IMR-90 (cell line): Measurements from ENCODE around the gene FNIP2. TPM values are rescaled to one million over a fixed set of nuclear protein-coding genes. Genes with fewer than 3 reads are reported as not detected.

Experiments used
- ATAC-seq: fragments of 200-7000 bp; cut with Tn5 transposase; 2 replicates; pipeline ENCODE4 v1.9.1; 2020; ENCODE audit warnings: low read depth, mild to moderate bottlenecking, moderate library complexity
- BruUV-seq: library from RNA; stranded (reverse); fragments of 400-500 nt; replicated peaks from 2 replicates; lab custom pipeline; 2021; lab: Mats Ljungman, UMichigan
- CTCF ChIA-PET: fragments of 300-600 bp; formaldehyde crosslinking; extraction: SDS; loops from one replicate; lab custom pipeline; 2021; ENCODE audit warnings: antibody characterized with exemption; lab: Yijun Ruan, JAX
- POLR2A ChIA-PET: fragments of 300-600 bp; sonication (Branson Sonifier 250); formaldehyde crosslinking; loops from one replicate; lab custom pipeline; 2022; ENCODE audit warnings: antibody characterized with exemption; ENCODE audit not compliant: unreplicated experiment; lab: Charles Lee
- DNase-seq: peaks from one replicate; pipeline ENCODE4 v3.0.0; 2013
- H2AFZ ChIP-seq: replicated peaks from 2 replicates; pipeline ENCODE3; 2013; ENCODE audit warnings: low read length, mild to moderate bottlenecking; ENCODE audit not compliant: poor library complexity
- H2AK5ac ChIP-seq: 2 replicates; pipeline ENCODE4 v1.6.1; 2013; ENCODE audit warnings: low read depth, low read length, inconsistent platforms
- H2AK9ac ChIP-seq: replicated peaks from 2 replicates; pipeline ENCODE3; 2013; ENCODE audit warnings: mild to moderate bottlenecking, low read depth, low read length, moderate library complexity; ENCODE audit not compliant: poor library complexity
- H2BK120ac ChIP-seq: 2 replicates; pipeline ENCODE4 v1.6.1; 2013; ENCODE audit warnings: low read depth, low read length, inconsistent platforms
- H2BK15ac ChIP-seq: 3 replicates; pipeline ENCODE4 v1.6.1; 2013; ENCODE audit warnings: low read depth, low read length, inconsistent platforms
- H2BK20ac ChIP-seq: 2 replicates; pipeline ENCODE4 v1.6.1; 2013; ENCODE audit warnings: low read depth, mild to moderate bottlenecking, inconsistent platforms, low read length, moderate library complexity
- H2BK5ac ChIP-seq: 2 replicates; pipeline ENCODE4 v1.6.1; 2013; ENCODE audit warnings: mild to moderate bottlenecking, low read depth, low read length, inconsistent platforms; ENCODE audit not compliant: poor library complexity, severe bottlenecking
- H3K14ac ChIP-seq: replicated peaks from 2 replicates; pipeline ENCODE4 v1.6.1; 2013; ENCODE audit warnings: low read depth, low read length, inconsistent platforms
- H3K18ac ChIP-seq: 2 replicates; pipeline ENCODE4 v1.6.1; 2013; ENCODE audit warnings: low read depth, low read length, control low read depth
- H3K23ac ChIP-seq: 2 replicates; pipeline ENCODE4 v1.6.1; 2013; ENCODE audit warnings: low read depth, low read length, inconsistent platforms
- H3K27ac ChIP-seq: 2 replicates; pipeline ENCODE4 v1.5.1; 2013; ENCODE audit warnings: mild to moderate bottlenecking, control low read depth, low read length; ENCODE audit not compliant: insufficient read depth
- H3K27me3 ChIP-seq: 2 replicates; pipeline ENCODE4 v1.6.1; 2013; ENCODE audit warnings: low read length; ENCODE audit not compliant: control insufficient read depth, insufficient read depth
- H3K36me3 ChIP-seq: 2 replicates; pipeline ENCODE4 v1.6.1; 2013; ENCODE audit warnings: low read length, mixed read lengths; ENCODE audit not compliant: control insufficient read depth, insufficient read depth
- H3K4ac ChIP-seq: 2 replicates; pipeline ENCODE4 v1.6.1; 2013; ENCODE audit warnings: low read depth, low read length, inconsistent platforms
- H3K4me1 ChIP-seq: 2 replicates; pipeline ENCODE4 v1.6.1; 2013; ENCODE audit warnings: low read length, mixed read lengths; ENCODE audit not compliant: control insufficient read depth, insufficient read depth
- H3K4me2 ChIP-seq: 2 replicates; pipeline ENCODE4 v1.6.1; 2013; ENCODE audit warnings: low read depth, mild to moderate bottlenecking, control low read depth, low read length, moderate library complexity
- H3K4me3 ChIP-seq: 2 replicates; pipeline ENCODE4 v1.5.1; 2013; ENCODE audit warnings: low read depth, mild to moderate bottlenecking, control low read depth, low read length, moderate library complexity; ENCODE audit not compliant: insufficient read depth
- H3K56ac ChIP-seq: 2 replicates; pipeline ENCODE4 v1.6.1; 2013; ENCODE audit warnings: low read length, inconsistent platforms; ENCODE audit not compliant: insufficient read depth; ENCODE audit errors: extremely low read depth
- H3K79me1 ChIP-seq, 2 experiments: 2 replicates each; pipeline ENCODE4 v1.6.1; 2013; ENCODE audit warnings: low read length in 2 of 2, inconsistent platforms in 1 of 2, low read depth in 1 of 2
- H3K9ac ChIP-seq: 2 replicates; pipeline ENCODE4 v1.6.1; 2013; ENCODE audit warnings: low read depth, low read length, control low read depth
- H3K9me1 ChIP-seq: 2 replicates; pipeline ENCODE4 v1.6.1; 2013; ENCODE audit warnings: low read length, inconsistent platforms; ENCODE audit not compliant: insufficient read depth
- H3K9me3 ChIP-seq: 2 replicates; pipeline ENCODE4 v1.6.1; 2013; ENCODE audit warnings: low read length; ENCODE audit not compliant: control insufficient read depth, insufficient read depth
- H4K20me1 ChIP-seq: 2 replicates; pipeline ENCODE4 v1.6.1; 2013; ENCODE audit warnings: low read length, inconsistent platforms; ENCODE audit not compliant: insufficient read depth
- H4K5ac ChIP-seq: 2 replicates; pipeline ENCODE4 v1.6.1; 2013; ENCODE audit warnings: mild to moderate bottlenecking, low read depth, low read length, control low read depth
- H4K8ac ChIP-seq, 2 experiments: 2 replicates each; pipeline ENCODE4 v1.6.1; 2013; ENCODE audit warnings: low read depth in 2 of 2, low read length in 2 of 2, control low read depth in 1 of 2, inconsistent platforms in 1 of 2
- H4K91ac ChIP-seq: 2 replicates; pipeline ENCODE4 v1.6.1; 2013; ENCODE audit warnings: low read depth, low read length, inconsistent platforms; ENCODE audit not compliant: insufficient read depth
- BHLHE40 ChIP-seq: fragments of 150-350 bp; IDR thresholded peaks from 2 replicates; pipeline ENCODE4 v1.6.1; 2016; ENCODE audit warnings: mild to moderate bottlenecking, low read depth, low read length
- CHD1 ChIP-seq: IDR thresholded peaks from 2 replicates; pipeline ENCODE4 v1.6.1; 2012; ENCODE audit warnings: low read depth, low read length, improper control_type of control experiment
- CTCF ChIP-seq: conservative IDR thresholded peaks from 2 replicates; pipeline ENCODE4 v1.5.1; 2012; ENCODE audit warnings: mild to moderate bottlenecking, low read depth, low read length, improper control_type of control experiment
- ELK1 ChIP-seq: fragments of 150-350 bp; IDR thresholded peaks from 2 replicates; pipeline ENCODE4 v1.6.1; 2016; ENCODE audit warnings: low read depth, mild to moderate bottlenecking, low read length, moderate library complexity, borderline replicate concordance
- MAFK ChIP-seq: IDR thresholded peaks from 2 replicates; pipeline ENCODE4 v1.6.1; 2012; ENCODE audit warnings: low read depth, low read length, improper control_type of control experiment
- MAZ ChIP-seq: IDR thresholded peaks from 2 replicates; pipeline ENCODE4 v1.6.1; 2012; ENCODE audit warnings: low read depth, mild to moderate bottlenecking, low read length, improper control_type of control experiment, moderate library complexity, borderline replicate concordance
- MXI1 ChIP-seq: IDR thresholded peaks from 2 replicates; pipeline ENCODE4 v1.6.1; 2012; ENCODE audit warnings: low read depth, mild to moderate bottlenecking, low read length, moderate library complexity, borderline replicate concordance
- POLR2A ChIP-seq: IDR thresholded peaks from 2 replicates; pipeline ENCODE4 v1.6.1; 2012; ENCODE audit warnings: mild to moderate bottlenecking, low read depth, low read length
- RAD21 ChIP-seq: IDR thresholded peaks from 2 replicates; pipeline ENCODE4 v1.6.1; 2012; ENCODE audit warnings: low read length, improper control_type of control experiment
- RCOR1 ChIP-seq: IDR thresholded peaks from 2 replicates; pipeline ENCODE4 v1.6.1; 2012; ENCODE audit warnings: mild to moderate bottlenecking, low read length, improper control_type of control experiment; ENCODE audit not compliant: insufficient replicate concordance
- SMC3 ChIP-seq: fragments of 150-350 bp; IDR thresholded peaks from 2 replicates; pipeline ENCODE4 v1.6.1; 2016; ENCODE audit warnings: low read depth, mild to moderate bottlenecking, antibody characterized with exemption, low read length, moderate library complexity
- USF2 ChIP-seq: fragments of 150-350 bp; IDR thresholded peaks from 2 replicates; pipeline ENCODE4 v1.6.1; 2017; ENCODE audit warnings: mild to moderate bottlenecking, antibody characterized with exemption, low read length, low read depth
- WGBS, 2 experiments: methylation state at CpG; one replicate each; pipeline versions ENCODE4 v1.1.5 to v1.1.7; 2013; ENCODE audit warnings: missing lambda C conversion rate in 2 of 2; ENCODE audit not compliant: insufficient read length in 1 of 2; ENCODE audit errors: extremely low coverage in 2 of 2; 5-methylcytosine and 5-hydroxymethylcytosine counted together
- dilution Hi-C: fragments of 300-500 bp; cut with HindIII; formaldehyde crosslinking; loops from one replicate; pipeline ENCODE4 v1.14.3; 2018; ENCODE audit warnings: low sequenced_read_pairs; ENCODE audit not compliant: unreplicated experiment
- in situ Hi-C: fragments of 300-500 bp; cut with MboI; formaldehyde crosslinking; loops from 3 replicates; pipeline ENCODE4 v1.14.3; 2019; ENCODE audit warnings: low sequenced_read_pairs, inconsistent platforms, mixed read lengths
- intact Hi-C: fragments of 100-400 bp; cut with micrococcal nuclease; formaldehyde crosslinking; loops from 2 replicates; pipeline ENCODE4 v1.10.0; 2022
- polyA plus RNA-seq, 3 experiments: library from polyadenylated mRNA; depleted of rRNA; stranded (reverse); fragments of >200 nt; gene quantifications; 2 replicates each; pipeline ENCODE4 v1.2.3, GENCODE V29; 2012; ENCODE audit warnings: low replicate concordance in 1 of 3
- total RNA-seq: library from RNA; depleted of rRNA; stranded (reverse); fragments of >200 nt; gene quantifications from 2 replicates; pipeline ENCODE4 v1.2.3, GENCODE V29; 2012

FNIP2 gene
- total and polyA plus RNA-seq, 2 of the 4 experiments (the other 2 are of a cell fraction) = 4.7 to 24.6 TPM

- no peak overlapping the region for H3K4me3 ChIP-seq
- H2AK9ac ChIP-seq = no peak overlapping the region
- no peak for DNase-seq
- WGBS, 2 experiments = no CpG with 5 or more reads among the region's 6 CpGs
- H3K27ac ChIP-seq = no peak overlapping the region
- no peak for ATAC-seq
- H3K4ac ChIP-seq = no peak overlapping the region
- no peak overlapping the region for H2BK20ac ChIP-seq
- H3K27me3 ChIP-seq = no peaks in the 10 kb centered on the region
- TF ChIP-seq POLR2A = no peak
- TF ChIP-seq MAZ = no peak
- TF ChIP-seq RAD21 = no peak
- no peak for TF ChIP-seq MAFK
- no peak for TF ChIP-seq USF2
- TF ChIP-seq MXI1 = no peak
- TF ChIP-seq BHLHE40 = no peak
- no peak for TF ChIP-seq RCOR1
- TF ChIP-seq CTCF = no peak
- TF ChIP-seq ELK1 = no peak
- no peak for TF ChIP-seq SMC3
- no peak for TF ChIP-seq CHD1
- H3K14ac ChIP-seq = no peak overlapping the region
- no peaks in the 10 kb centered on the region for H4K20me1 ChIP-seq
- dilution Hi-C loops = no loop called here
- H2BK120ac ChIP-seq = no peak overlapping the region
- no peaks in the 10 kb centered on the region for H3K9me3 ChIP-seq
- ChIA-PET POLR2A (no interaction called here), CTCF (no interaction called here)
- no peaks in the 10 kb centered on the region; the same call in 1 of the 2 replicates for H3K4me1 ChIP-seq
- H3K9me1 ChIP-seq = peaks cover 4% of the 10 kb centered on the region; the same call in 1 of the 2 replicates
- H2AK5ac ChIP-seq = no peak overlapping the region
- H3K56ac ChIP-seq = no peak overlapping the region
- 0 out of 2 replicates have a peak overlapping the region, but pooled peaks have one; percentile 36 for H3K23ac ChIP-seq
- no peak overlapping the region for H2AFZ ChIP-seq
- H4K8ac ChIP-seq = no peak overlapping the region
- peaks cover 4 to 22% of the 10 kb centered on the region in 2 experiments; a peak in 3 of 4 replicates for H3K79me1 ChIP-seq
- intact Hi-C loops = no loop called here
- H4K91ac ChIP-seq = no peak overlapping the region
- no peak overlapping the region for H2BK5ac ChIP-seq
- H3K18ac ChIP-seq = no peak overlapping the region
- H2BK15ac ChIP-seq = no peak overlapping the region
- BruUV-seq = no TSS peak
- in situ Hi-C loops = no loop called here
- H3K36me3 ChIP-seq = no peaks in the 10 kb centered on the region
- no peak overlapping the region for H3K9ac ChIP-seq
- H3K4me2 ChIP-seq = no peak overlapping the region
- H4K5ac ChIP-seq = no peak overlapping the region
These were observed 2.3 kb upstream of the FNIP2 start for GRCh38 chr4:158766434-158767044.
